Mucosa of rectum (tissue), 2 donors: ENCODE measurements around the gene ZNF273.

Source experiments
- H3K27ac ChIP-seq, 2 donors: one replicate each; pipeline ENCODE4 v1.7.0; 2013; ENCODE audit warnings: inconsistent platforms in 2 of 2, low read depth in 2 of 2, low read length in 2 of 2
- H3K27me3 ChIP-seq, 2 donors: one replicate each; pipeline ENCODE4 v1.7.0; 2013; ENCODE audit warnings: low read length in 2 of 2; ENCODE audit not compliant: control insufficient read depth in 2 of 2, insufficient read depth in 2 of 2
- H3K36me3 ChIP-seq, 2 donors: one replicate each; pipeline ENCODE4 v1.7.0; 2013; ENCODE audit warnings: low read length in 2 of 2; ENCODE audit not compliant: control insufficient read depth in 2 of 2, insufficient read depth in 2 of 2
- H3K4me1 ChIP-seq, 2 donors: one replicate each; pipeline ENCODE4 v1.7.0; 2013; ENCODE audit warnings: low read length in 2 of 2, mild to moderate bottlenecking in 1 of 2; ENCODE audit not compliant: control insufficient read depth in 2 of 2, insufficient read depth in 2 of 2
- H3K4me3 ChIP-seq, 2 donors: one replicate each; pipeline ENCODE4 v1.7.0; 2013; ENCODE audit warnings: low read length in 2 of 2
- H3K9ac ChIP-seq, 2 donors: one replicate each; pipeline ENCODE4 v1.7.0; 2013; ENCODE audit warnings: low read length in 2 of 2, low read depth in 1 of 2, mild to moderate bottlenecking in 1 of 2
- H3K9me3 ChIP-seq, 2 donors: one replicate each; pipeline ENCODE4 v1.7.0; 2013; ENCODE audit warnings: low read length in 2 of 2; ENCODE audit not compliant: control insufficient read depth in 2 of 2
- donor health status: healthy.
- donor health status: Normal muscosa, but diverticular disease.

Gene ZNF273

GRCh38 chr7:64883113-64883905 lies 19.8 kb upstream of the ZNF273 start:
- Histone ChIP-seq H3K36me3 (no peaks in the 10 kb centered on the region), H3K27ac (no peak overlapping the region), H3K27me3 (peaks cover 0 to 3% of the 10 kb centered on the region in 2 donors), H3K9ac (no peak overlapping the region), H3K4me1 (peaks cover 2 to 4% of the 10 kb centered on the region in 2 donors), H3K4me3 (peak overlapping the region in 1 of 2 donors; percentile 57), H3K9me3 (no peaks in the 10 kb centered on the region)

- H3K36me3 ChIP-seq = no peaks in the 10 kb centered on the region
- no peaks in the 10 kb centered on the region for H3K9me3 ChIP-seq
- peaks cover 0 to 3% of the 10 kb centered on the region in 2 donors for H3K27me3 ChIP-seq
- H3K9ac ChIP-seq = no peak overlapping the region
- H3K27ac ChIP-seq = no peak overlapping the region
- H3K4me3 ChIP-seq = no peak overlapping the region
- H3K4me1 ChIP-seq = peaks cover 6 to 8% of the 10 kb centered on the region in 2 donors
Measured at GRCh38 chr7:64884085-64884912, 18.8 kb upstream of the ZNF273 start.

- Histone ChIP-seq H3K27me3 (peaks cover 0 to 7% of the 10 kb centered on the region in 2 donors), H3K4me1 (peaks cover 8 to 10% of the 10 kb centered on the region in 2 donors)
Measured at GRCh38 chr7:64884913-64885370, 18.1 kb upstream of the ZNF273 start.

GRCh38 chr7:64885520-64886240 lies 17.4 kb upstream of the ZNF273 start:
- H3K36me3 ChIP-seq = no peaks in the 10 kb centered on the region
- H3K27ac ChIP-seq = no peak overlapping the region
- no peaks in the 10 kb centered on the region for H3K9me3 ChIP-seq
- peaks cover 8 to 10% of the 10 kb centered on the region in 2 donors for H3K4me1 ChIP-seq
- no peak overlapping the region for H3K4me3 ChIP-seq
- H3K27me3 ChIP-seq = peaks cover 0 to 7% of the 10 kb centered on the region in 2 donors
- no peak overlapping the region for H3K9ac ChIP-seq

More at GRCh38 chr7:64884913-64885370, 18.1 kb upstream of the ZNF273 start:
- Histone ChIP-seq H3K9ac (no peak overlapping the region), H3K27ac (no peak overlapping the region), H3K9me3 (no peaks in the 10 kb centered on the region), H3K36me3 (no peaks in the 10 kb centered on the region), H3K4me3 (no peak overlapping the region)

- Histone ChIP-seq H3K9me3 (no peaks in the 10 kb centered on the region), H3K36me3 (no peaks in the 10 kb centered on the region), H3K9ac (no peak overlapping the region), H3K4me1 (peaks cover 8 to 10% of the 10 kb centered on the region in 2 donors), H3K27me3 (peaks cover 0 to 7% of the 10 kb centered on the region in 2 donors), H3K4me3 (no peak overlapping the region), H3K27ac (no peak overlapping the region)
Measured at GRCh38 chr7:64886956-64887545, 16.0 kb upstream of the ZNF273 start.

- Histone ChIP-seq H3K9ac (peak overlapping the region in 1 of 2 donors; percentile 80), H3K9me3 (no peaks in the 10 kb centered on the region), H3K27ac (no peak overlapping the region), H3K36me3 (no peaks in the 10 kb centered on the region), H3K4me1 (peaks cover 8 to 10% of the 10 kb centered on the region in 2 donors), H3K4me3 (peak overlapping the region; percentile 76 to 93), H3K27me3 (peaks cover 0 to 7% of the 10 kb centered on the region in 2 donors)
Measured at GRCh38 chr7:64887756-64888508, 15.1 kb upstream of the ZNF273 start.

- Histone ChIP-seq H3K27ac (no peak overlapping the region), H3K4me1 (peaks cover 8 to 10% of the 10 kb centered on the region in 2 donors), H3K27me3 (peaks cover 0 to 7% of the 10 kb centered on the region in 2 donors), H3K9ac (peak overlapping the region; percentile 41 to 80), H3K9me3 (no peaks in the 10 kb centered on the region), H3K36me3 (no peaks in the 10 kb centered on the region), H3K4me3 (peak overlapping the region; percentile 76 to 93)
Measured at GRCh38 chr7:64888561-64888900, 14.5 kb upstream of the ZNF273 start.

GRCh38 chr7:64888901-64889685 lies 14.0 kb upstream of the ZNF273 start:
- Histone ChIP-seq H3K36me3 (no peaks in the 10 kb centered on the region), H3K27me3 (peaks cover 0 to 7% of the 10 kb centered on the region in 2 donors), H3K4me3 (peak overlapping the region; percentile 76 to 93), H3K9me3 (no peaks in the 10 kb centered on the region), H3K9ac (peak overlapping the region; percentile 41 to 80), H3K4me1 (peaks cover 8 to 10% of the 10 kb centered on the region in 2 donors), H3K27ac (no peak overlapping the region)
